IgD-negative memory B cell (primary cell): ENCODE measurements around the gene TXNIP. TPM values are rescaled to one million over a fixed set of nuclear protein-coding genes. Genes with fewer than 3 reads are reported as not detected.

Source experiments
- H3K27ac Mint-ChIP-seq, 3 donors: one replicate each; pipeline ENCODE4 v1.8.0; 2020 to 2022; ENCODE audit warnings: mild to moderate bottlenecking in 3 of 3, mixed read lengths in 3 of 3, moderate library complexity in 1 of 3
- H3K27me3 Mint-ChIP-seq: one replicate; pipeline ENCODE4 v1.8.0; 2021; ENCODE audit warnings: mixed read lengths
- H3K36me3 Mint-ChIP-seq: one replicate; pipeline ENCODE4 v1.8.0; 2020; ENCODE audit warnings: mild to moderate bottlenecking, mixed read lengths
- H3K4me1 Mint-ChIP-seq, 3 donors: one replicate each; pipeline ENCODE4 v1.8.0; 2020 to 2022; ENCODE audit warnings: mixed read lengths in 3 of 3, mild to moderate bottlenecking in 1 of 3
- H3K4me3 Mint-ChIP-seq, 4 donors: one replicate each; pipeline ENCODE4 v1.8.0; 2020 to 2022; ENCODE audit warnings: mild to moderate bottlenecking in 4 of 4, mixed read lengths in 4 of 4, moderate library complexity in 3 of 4
- H3K9me3 Mint-ChIP-seq, 3 donors: one replicate each; pipeline ENCODE4 v1.8.0; 2020 to 2021; ENCODE audit warnings: mixed read lengths in 3 of 3, mild to moderate bottlenecking in 1 of 3
- polyA plus RNA-seq: library from polyadenylated mRNA; unstranded; fragments of 300-500 nt; fragmentation: Illumina TruSeq; gene quantifications from one replicate; pipeline ENCODE4 v1.2.3, GENCODE V29; 2021

TXNIP gene
- polyA plus RNA-seq, 1 donor from 2014 or later: 3,579 TPM

GRCh38 chr1:146021050-146021445 is 24.7 kb upstream of the TXNIP start:
- no peaks in the 10 kb centered on the region for H3K9me3 Mint-ChIP-seq
- peaks cover 1% of the 10 kb centered on the region for H3K36me3 Mint-ChIP-seq
- H3K27me3 Mint-ChIP-seq: peaks cover 39% of the 10 kb centered on the region
- no peak overlapping the region for H3K4me3 Mint-ChIP-seq
- no peak overlapping the region for H3K27ac Mint-ChIP-seq
- H3K4me1 Mint-ChIP-seq: peaks cover 5 to 9% (median 7%) of the 10 kb centered on the region in 3 donors

- Mint-ChIP-seq H3K36me3 (peaks cover 1% of the 10 kb centered on the region), H3K4me3 (peak overlapping the region in 1 of 4 donors; percentile 88), H3K27ac (no peak overlapping the region), H3K9me3 (no peaks in the 10 kb centered on the region), H3K27me3 (peaks cover 37% of the 10 kb centered on the region), H3K4me1 (peaks cover 5 to 9% (median 7%) of the 10 kb centered on the region in 3 donors)
Observed at GRCh38 chr1:146020058-146021049, 24.0 kb upstream of the TXNIP start.

- Mint-ChIP-seq H3K27ac (peak overlapping the region in 1 of 3 donors; percentile 47), H3K9me3 (no peaks in the 10 kb centered on the region), H3K36me3 (peaks cover 1% of the 10 kb centered on the region), H3K27me3 (peaks cover 34% of the 10 kb centered on the region), H3K4me3 (peak overlapping the region in 2 of 4 donors; percentile 35 to 90), H3K4me1 (peaks cover 5 to 9% (median 7%) of the 10 kb centered on the region in 3 donors)
Observed at GRCh38 chr1:146019231-146020057, 23.1 kb upstream of the TXNIP start.

- Mint-ChIP-seq H3K27ac (no peak overlapping the region), H3K9me3 (no peaks in the 10 kb centered on the region), H3K4me1 (peaks cover 5 to 10% (median 8%) of the 10 kb centered on the region in 3 donors), H3K4me3 (no peak overlapping the region), H3K27me3 (peaks cover 29% of the 10 kb centered on the region), H3K36me3 (no peaks in the 10 kb centered on the region)
Observed at GRCh38 chr1:146016891-146017290, 20.5 kb upstream of the TXNIP start.

DNA sequence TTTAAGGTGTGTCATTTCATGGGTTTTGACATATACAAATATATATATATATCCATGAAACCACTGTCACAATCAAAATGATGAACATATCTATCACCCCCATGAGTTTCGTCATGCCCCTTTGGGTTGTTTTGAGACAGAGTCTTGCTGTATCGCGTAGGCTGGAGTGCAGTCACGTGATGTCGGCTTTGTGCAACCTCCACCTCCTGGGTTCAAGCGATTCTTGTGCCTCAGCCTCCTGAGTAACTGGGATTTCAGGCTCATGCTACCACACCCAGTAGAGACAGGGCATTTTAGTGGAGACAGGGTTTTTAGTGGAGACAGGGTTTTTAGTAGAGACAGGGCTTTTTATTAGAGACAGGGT is 17.2 kb upstream of the TXNIP start:
- no peak overlapping the region for H3K27ac Mint-ChIP-seq
- H3K9me3 Mint-ChIP-seq: no peaks in the 10 kb centered on the region
- H3K27me3 Mint-ChIP-seq: peaks cover 8% of the 10 kb centered on the region
- H3K4me1 Mint-ChIP-seq: peaks cover 0 to 5% (median 0%) of the 10 kb centered on the region in 3 donors
- H3K36me3 Mint-ChIP-seq: no peaks in the 10 kb centered on the region
- H3K4me3 Mint-ChIP-seq: no peak overlapping the region

GRCh38 chr1:146012703-146013558 is 16.6 kb upstream of the TXNIP start:
- Mint-ChIP-seq H3K36me3 (no peaks in the 10 kb centered on the region), H3K4me1 (peaks cover 0 to 5% (median 0%) of the 10 kb centered on the region in 3 donors), H3K27ac (no peak overlapping the region), H3K9me3 (no peaks in the 10 kb centered on the region), H3K4me3 (no peak overlapping the region), H3K27me3 (peaks cover 6% of the 10 kb centered on the region)

GRCh38 chr1:146010126-146010738 is 13.9 kb upstream of the TXNIP start:
- Mint-ChIP-seq H3K27me3 (no peaks in the 10 kb centered on the region), H3K36me3 (peaks cover 1% of the 10 kb centered on the region), H3K9me3 (no peaks in the 10 kb centered on the region), H3K4me1 (peaks cover 13 to 16% (median 14%) of the 10 kb centered on the region in 3 donors), H3K4me3 (no peak overlapping the region), H3K27ac (no peak overlapping the region)

DNA sequence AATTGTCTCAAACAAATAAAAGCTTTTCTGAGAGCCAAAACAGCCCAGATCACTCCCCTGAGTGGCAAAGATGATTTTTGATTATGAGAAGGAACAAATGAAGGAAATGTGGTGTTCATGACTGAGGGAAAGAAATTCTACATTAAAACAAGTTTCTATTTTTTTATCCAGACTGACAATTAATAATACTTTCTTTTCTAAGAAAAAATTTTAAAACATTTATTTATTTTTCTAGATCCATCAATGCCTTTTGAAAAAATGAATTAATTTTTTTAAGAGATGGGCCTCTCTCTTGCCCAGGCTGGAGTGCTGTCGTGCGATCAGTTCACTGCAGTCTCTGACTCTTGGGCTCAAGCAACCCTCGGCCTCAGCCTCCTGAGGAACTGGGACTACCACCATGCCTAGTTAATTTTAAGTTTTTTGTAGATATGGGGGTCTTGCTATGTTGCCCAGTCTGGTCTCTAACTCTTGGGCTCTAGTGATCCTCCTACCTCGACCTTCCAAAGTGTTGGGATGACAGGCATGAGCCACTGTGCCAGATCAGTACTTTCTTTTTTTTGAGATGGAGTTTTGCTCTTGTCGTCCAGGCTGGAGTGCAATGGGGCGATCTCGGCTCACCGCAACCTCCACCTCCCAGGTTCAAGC is 11.2 kb upstream of the TXNIP start:
- Mint-ChIP-seq H3K27me3 (no peaks in the 10 kb centered on the region), H3K4me3 (peak overlapping the region in 3 of 4 donors; percentile 59 to 89 (median 81)), H3K9me3 (no peaks in the 10 kb centered on the region), H3K36me3 (peaks cover 2% of the 10 kb centered on the region), H3K27ac (peak overlapping the region; percentile 14 to 79 (median 31)), H3K4me1 (peaks cover 21 to 24% (median 23%) of the 10 kb centered on the region in 3 donors)

DNA sequence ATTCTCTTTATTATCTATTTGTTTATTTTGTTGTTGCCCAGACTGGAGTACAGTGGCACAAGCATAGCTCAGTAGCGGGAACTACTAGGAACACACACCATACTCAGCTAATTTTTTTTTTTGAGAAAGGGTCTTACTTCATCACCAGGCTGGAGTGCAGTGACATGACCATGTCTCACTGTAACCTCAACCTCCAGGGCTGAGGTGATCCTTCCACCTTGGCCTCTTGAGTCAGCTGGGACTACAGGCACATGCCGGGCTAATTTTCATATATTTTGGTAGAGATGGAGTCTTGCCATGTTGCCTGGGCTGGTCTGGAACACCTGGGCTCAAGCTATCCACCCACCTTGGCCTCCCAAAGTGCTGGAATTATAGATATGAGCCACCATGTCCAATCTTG is 5.3 kb upstream of the TXNIP start:
- H3K9me3 Mint-ChIP-seq: no peaks in the 10 kb centered on the region
- H3K27ac Mint-ChIP-seq: peak overlapping the region; percentile 50 to 80 (median 71)
- H3K4me1 Mint-ChIP-seq: peaks cover 41 to 55% (median 49%) of the 10 kb centered on the region in 3 donors
- H3K36me3 Mint-ChIP-seq: peaks cover 2% of the 10 kb centered on the region
- no peaks in the 10 kb centered on the region for H3K27me3 Mint-ChIP-seq
- H3K4me3 Mint-ChIP-seq: peak overlapping the region in 2 of 4 donors; percentile 46 to 60

- peaks cover 15% of the 10 kb centered on the region for H3K36me3 Mint-ChIP-seq
- peak overlapping the region; percentile 82 to 98 (median 97) for H3K4me3 Mint-ChIP-seq
- H3K4me1 Mint-ChIP-seq: peaks cover 31 to 41% (median 36%) of the 10 kb centered on the region in 3 donors
- H3K27me3 Mint-ChIP-seq: no peaks in the 10 kb centered on the region
- peaks cover 0 to 3% (median 0%) of the 10 kb centered on the region in 3 donors for H3K9me3 Mint-ChIP-seq
- peak overlapping the region; percentile 76 to 99 (median 96) for H3K27ac Mint-ChIP-seq
Observed at GRCh38 chr1:145999321-146000024, 3.1 kb upstream of the TXNIP start.

- H3K4me1 Mint-ChIP-seq: peaks cover 30 to 38% (median 36%) of the 10 kb centered on the region in 3 donors
Observed at GRCh38 chr1:145997718-145998023, 1.3 kb upstream of the TXNIP start.

DNA sequence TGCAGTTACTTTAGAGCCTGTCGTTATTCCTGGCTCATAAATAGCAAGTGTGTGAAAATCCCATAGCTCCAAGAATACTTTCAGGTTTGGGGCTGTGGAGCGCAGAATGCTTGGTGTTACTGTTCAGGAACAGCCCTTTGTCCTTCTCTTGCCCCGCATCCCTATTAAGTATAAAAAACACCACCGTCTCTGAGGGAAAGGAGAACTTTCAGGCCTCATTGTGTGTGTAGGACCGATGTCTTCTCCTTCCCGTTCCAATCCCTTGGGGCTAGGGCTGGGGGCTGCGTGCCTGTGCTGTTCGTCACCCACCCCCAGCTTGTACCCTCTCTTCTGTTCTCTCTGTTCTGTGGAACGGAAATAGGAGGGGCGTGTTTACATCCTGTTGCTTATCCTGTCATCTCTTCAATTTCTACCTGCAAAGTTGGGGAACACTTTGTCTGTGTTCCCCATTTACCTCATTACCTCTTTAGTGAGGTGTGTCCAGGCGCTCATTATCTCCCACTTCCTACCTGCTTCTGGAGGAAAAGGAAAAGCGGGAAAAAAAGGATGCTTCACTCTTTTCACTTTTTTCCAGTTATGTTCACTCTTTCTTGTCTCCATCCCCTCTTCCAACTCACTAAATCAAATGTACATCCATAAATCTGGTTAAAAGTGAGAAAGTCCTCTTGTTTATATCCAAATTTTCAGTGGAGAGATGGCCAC is 788 bp upstream of the TXNIP start:
- Mint-ChIP-seq H3K9me3 (peaks cover 0 to 3% (median 0%) of the 10 kb centered on the region in 3 donors), H3K27ac (peak overlapping the region; percentile 76 to 99 (median 98)), H3K4me3 (peak overlapping the region; percentile 82 to 98 (median 97)), H3K27me3 (no peaks in the 10 kb centered on the region), H3K36me3 (peaks cover 27% of the 10 kb centered on the region), H3K4me1 (peaks cover 34 to 42% (median 39%) of the 10 kb centered on the region in 3 donors)

More at GRCh38 chr1:145997718-145998023, 1.3 kb upstream of the TXNIP start:
- Mint-ChIP-seq H3K36me3 (peaks cover 27% of the 10 kb centered on the region), H3K9me3 (peaks cover 0 to 3% (median 0%) of the 10 kb centered on the region in 3 donors), H3K27me3 (no peaks in the 10 kb centered on the region), H3K27ac (peak overlapping the region; percentile 76 to 99 (median 98)), H3K4me3 (peak overlapping the region; percentile 82 to 98 (median 97))
